ENCODE measurements around the gene SHQ1. TPM values are rescaled to one million over a fixed set of nuclear protein-coding genes. Genes with fewer than 3 reads are reported as not detected.
A peak's percentile ranks its signal among the peaks of the same experiment; 100 is the strongest.

SHQ1 gene
- total RNA-seq, 1 donor: 12.7 TPM

DNA sequence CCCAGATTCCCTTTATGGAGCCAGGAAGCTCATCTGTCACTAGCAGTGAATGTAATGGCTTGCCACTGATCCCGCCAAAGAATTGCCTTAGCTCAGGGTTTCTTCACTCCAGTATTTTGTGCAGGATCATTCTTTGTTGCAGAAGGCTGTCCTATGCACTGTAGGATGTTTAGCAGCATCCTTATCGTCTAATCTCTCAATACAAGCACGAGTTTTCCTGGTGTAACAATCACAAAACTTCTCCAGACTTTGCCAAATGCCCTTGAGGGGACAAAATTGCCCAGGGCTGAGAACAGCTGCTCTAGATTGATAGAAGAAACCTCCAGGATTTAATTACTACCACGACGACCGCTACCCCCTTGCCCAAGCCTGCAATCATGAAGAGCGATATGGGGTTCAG, 6.8 kb upstream of the SHQ1 start:
- DNase-seq (ENCODE audit: low read depth in 2 of 3, low spot score in 2 of 3): no peak

DNA sequence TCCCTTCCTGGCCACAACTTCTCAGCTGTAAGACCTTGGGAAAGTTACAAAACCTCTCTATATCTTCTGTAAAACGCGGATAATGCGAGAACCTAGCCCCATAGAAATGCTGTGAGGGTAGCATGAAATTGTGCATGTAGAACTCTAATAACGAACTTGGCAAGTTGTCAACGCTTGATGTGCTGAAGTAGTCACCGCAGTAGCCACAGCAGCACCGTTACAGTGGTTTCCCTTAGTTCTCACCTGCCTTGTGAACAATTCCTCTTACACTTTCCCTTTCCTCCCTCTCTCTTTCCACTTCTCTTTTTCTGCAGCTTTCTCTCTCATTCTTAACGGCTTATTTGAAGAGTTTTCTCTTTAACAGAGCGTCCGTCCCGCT, 447 bp upstream of the SHQ1 start:
- DNase-seq (ENCODE audit: low read depth in 2 of 3, low spot score in 2 of 3): peak in 2 of 3 donors; percentile 67 to 74

DNA sequence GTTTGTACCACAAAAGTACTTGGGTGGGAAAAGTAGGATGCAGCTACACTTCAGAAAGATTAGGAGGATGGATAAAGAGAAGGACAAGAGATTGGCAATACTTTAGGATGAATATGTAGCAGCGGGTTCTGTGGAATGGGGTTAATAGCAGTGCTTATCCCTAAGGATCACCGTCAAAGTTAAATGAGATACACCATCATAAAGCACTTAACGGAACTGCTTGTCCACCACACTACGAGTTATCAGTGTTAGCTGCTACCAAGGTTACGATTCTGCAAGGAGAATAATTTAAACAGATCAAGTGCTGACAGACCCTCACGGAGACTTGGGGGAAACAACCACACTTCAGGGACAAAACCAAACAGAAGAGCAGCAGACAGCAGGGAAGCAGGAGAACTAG, 963 bp downstream of the SHQ1 start:
- peak in 1 of 3 donors; percentile 6 for DNase-seq (ENCODE audit: low read depth in 2 of 3, low spot score in 2 of 3)

DNA sequence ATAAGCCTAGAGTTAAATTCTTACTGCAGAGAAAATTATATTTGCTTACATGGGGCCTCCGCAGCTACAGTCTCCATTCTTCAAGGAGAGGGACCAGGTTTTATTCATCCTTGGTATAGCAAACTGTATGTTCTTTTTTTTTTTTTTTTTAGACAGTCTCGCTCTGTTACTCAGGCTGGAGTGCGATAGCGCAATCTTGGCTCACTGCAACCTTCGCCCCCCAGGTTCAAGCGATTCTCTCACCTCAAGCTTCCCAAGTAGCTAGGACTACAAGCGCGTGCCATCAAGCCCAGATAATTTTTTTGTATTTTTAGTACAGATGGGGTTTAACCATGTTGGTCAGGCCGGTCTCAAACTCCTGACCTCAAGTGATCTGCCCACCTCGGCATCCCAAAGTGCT, 2.1 kb downstream of the SHQ1 start:
- no peak for DNase-seq (ENCODE audit: low read depth in 2 of 3, low spot score in 2 of 3)

DNA sequence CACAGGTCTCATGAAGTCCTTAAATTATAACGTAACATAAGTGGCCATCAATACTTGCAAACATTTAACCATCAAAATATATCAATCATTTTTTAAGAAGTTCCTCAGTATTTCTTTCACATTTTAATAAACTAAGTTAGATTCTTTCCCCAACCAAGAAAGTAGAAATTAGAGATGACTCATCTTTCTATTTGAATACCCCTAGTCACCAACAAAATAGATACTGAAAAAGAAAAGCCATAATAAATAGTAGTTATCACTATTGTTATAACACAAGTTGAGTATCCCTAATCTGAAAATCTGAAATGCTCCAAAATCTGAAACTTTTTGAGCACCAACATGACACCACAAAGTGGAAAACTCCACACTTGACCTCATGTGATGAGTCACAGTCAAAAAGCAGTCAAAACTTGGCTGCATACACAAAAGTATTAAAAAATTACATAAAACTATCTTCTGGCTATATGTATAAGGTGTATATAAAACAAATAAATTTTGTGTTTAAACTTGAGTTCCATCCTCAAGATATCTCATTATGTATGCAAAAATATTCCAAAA, 3.7 kb downstream of the SHQ1 start:
- no peak for DNase-seq (ENCODE audit: low read depth in 2 of 3, low spot score in 2 of 3)

DNA sequence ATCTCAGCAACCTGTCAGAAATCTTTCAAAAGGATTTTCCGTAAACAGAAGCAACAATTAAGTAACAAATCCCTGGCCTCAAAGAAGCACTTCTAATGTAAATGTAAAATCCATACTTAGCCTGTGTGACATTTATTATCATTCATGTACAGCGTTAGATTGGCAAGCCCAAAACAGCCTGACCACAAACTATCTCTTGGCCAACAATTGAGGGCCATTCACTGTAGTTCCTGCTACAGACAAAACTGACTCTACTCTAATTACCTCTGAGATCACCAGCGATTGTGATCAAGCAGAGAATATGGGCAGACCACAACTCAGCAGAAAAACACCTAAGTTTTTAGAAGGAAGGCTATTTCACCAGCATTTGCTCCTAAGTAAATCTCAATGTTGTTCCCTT, 9.2 kb downstream of the SHQ1 start:
- no peak for DNase-seq (ENCODE audit: low read depth in 2 of 3, low spot score in 2 of 3)

DNA sequence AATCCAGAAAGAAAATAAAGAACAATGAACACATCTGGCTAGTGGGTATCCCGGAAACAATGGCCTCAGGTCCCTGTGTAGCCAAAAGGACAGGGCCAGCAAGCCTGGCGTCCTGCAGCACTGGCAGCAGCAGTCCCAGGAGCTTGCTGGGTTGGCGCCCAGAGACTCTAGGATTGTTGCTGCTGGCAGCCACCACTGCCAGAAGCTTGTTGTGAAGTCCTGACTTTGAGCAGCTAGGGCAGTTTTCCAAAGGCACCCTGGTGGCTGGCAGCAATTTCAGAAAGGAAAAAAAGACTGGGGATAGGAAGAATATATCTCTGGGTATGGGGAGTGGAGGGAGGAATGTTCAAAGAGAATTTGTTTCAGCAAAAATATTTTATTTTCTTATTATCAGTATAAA, 11.3 kb downstream of the SHQ1 start:
- DNase-seq (ENCODE audit: low read depth in 2 of 3, low spot score in 2 of 3): no peak

DNA sequence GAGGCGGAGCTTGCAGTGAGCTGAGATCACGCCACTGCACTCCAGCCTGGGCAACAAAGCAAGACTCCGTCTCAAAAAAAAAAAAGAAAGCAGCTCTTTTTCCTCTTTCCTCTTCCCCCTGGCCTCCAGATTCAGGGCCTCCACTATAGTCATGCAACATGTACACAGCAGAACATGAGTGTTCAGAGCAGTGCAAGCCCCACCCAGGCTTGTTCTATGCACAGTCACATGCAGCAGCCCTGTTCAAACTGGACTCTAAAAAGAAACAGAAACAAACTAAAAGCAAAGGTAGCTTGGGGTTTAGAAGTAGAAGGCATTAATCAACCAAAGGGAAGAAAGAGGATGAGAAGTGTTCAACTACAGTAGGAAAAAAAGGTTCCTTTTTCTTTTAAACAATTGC, 11.8 kb downstream of the SHQ1 start:
- DNase-seq (ENCODE audit: low read depth in 2 of 3, low spot score in 2 of 3): no peak

GRCh38 chr3:72830452-72831223, 17.6 kb downstream of the SHQ1 start:
- no peak for DNase-seq (ENCODE audit: low read depth in 2 of 3, low spot score in 2 of 3)

GRCh38 chr3:72829701-72830100, 18.5 kb downstream of the SHQ1 start:
- no peak for DNase-seq (ENCODE audit: low read depth in 2 of 3, low spot score in 2 of 3)

- peak in 1 of 3 donors; percentile 47 for DNase-seq (ENCODE audit: low read depth in 2 of 3, low spot score in 2 of 3)
These were observed 27.0 kb downstream of the SHQ1 start for GRCh38 chr3:72821161-72821781.

DNA sequence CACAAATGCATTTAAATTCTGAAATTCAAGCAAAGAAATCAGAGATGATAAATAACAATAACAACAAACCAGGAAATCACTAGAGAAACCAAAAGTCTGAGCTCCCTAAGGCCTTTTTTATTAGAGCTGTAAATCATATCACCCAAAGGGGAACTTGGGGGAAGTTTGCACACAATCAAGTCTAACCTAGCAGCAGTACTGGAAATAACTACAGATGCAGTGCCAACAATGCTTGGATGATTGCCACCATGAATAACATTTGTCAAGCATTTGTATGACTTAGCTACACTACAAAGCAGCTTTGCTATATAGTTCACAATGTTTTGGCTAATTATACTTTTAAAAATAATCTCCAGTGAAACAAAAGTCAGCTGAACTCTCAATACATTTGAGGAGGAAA, 27.8 kb downstream of the SHQ1 start:
- peak in 2 of 3 donors; percentile 82 to 94 for DNase-seq (ENCODE audit: low read depth in 2 of 3, low spot score in 2 of 3)

DNA sequence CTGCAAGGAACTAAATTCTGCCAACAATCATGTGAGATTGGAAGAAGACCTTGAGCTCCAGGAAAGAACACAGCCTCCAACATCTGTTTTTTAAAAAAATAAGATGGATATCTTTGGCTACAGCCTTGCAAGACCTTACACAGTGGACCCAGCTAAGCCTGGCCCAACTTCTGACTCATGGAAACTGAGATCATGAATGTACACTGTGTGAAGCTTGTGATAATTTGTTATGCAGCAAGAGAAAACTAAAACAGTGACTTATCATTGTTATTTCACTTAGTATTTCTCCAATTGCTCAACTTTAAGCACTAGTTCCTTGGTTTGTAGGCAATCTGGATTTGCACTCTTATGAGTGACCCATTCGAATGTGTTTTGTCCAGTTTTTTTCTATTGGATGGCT, 29.3 kb downstream of the SHQ1 start:
- no peak for DNase-seq (ENCODE audit: low read depth in 2 of 3, low spot score in 2 of 3)

DNA sequence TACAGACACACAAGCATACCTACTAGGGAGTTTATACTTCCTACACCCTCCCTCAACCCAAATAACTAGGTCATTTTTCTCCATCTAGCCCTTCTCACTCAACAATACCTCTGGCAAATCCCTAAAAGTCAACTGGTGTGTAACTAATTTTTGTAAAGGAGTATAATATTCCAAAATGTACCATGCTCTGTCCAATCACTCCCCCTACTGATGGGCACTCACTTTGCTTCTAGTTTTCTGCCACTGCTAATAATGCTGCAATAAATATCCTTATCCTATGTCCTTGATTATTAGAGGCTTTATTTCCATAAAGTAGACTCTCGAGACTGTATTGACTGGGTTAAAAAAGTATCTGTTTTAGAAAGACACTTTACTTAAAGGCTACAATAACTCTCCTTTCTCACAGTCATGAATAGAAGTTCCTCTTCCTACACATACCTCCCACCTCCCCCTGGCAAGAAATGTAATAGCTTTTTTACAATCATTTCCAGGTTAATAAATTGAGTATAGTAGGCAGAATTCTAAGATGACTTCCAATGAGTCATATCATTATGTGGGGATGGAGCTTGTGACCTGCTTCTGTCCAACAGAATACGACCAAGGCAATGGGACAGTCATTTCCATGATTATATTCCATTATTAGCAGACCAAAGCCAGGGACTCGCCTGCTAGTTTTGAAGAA, 30.0 kb downstream of the SHQ1 start:
- DNase-seq (ENCODE audit: low read depth in 2 of 3, low spot score in 2 of 3): peak in 1 of 3 donors; percentile 39

DNA sequence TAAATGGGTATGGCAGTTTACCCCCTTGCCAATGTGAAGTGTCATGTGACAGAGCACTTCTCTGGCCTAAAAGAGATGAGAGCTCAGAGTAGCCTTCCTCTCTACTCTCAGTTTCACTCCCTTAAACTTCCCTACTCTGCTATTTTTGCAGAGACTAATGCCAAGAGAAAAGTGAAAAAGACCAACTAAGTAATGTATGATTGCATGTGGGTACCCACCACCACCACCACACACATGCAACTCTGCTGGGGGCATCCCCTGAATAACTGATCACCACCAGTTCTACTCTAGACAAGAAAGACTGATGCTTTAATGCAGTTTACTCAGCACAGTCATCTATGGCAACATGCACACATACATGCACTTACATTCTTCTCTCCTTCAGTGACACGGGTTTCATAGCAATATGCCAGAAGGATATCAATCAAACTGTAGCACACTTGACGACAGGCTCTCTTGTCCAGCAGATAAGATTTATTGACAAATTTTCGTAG, 31.3 kb downstream of the SHQ1 start:
- peak in 1 of 3 donors; percentile 5 for DNase-seq (ENCODE audit: low read depth in 2 of 3, low spot score in 2 of 3)

DNA sequence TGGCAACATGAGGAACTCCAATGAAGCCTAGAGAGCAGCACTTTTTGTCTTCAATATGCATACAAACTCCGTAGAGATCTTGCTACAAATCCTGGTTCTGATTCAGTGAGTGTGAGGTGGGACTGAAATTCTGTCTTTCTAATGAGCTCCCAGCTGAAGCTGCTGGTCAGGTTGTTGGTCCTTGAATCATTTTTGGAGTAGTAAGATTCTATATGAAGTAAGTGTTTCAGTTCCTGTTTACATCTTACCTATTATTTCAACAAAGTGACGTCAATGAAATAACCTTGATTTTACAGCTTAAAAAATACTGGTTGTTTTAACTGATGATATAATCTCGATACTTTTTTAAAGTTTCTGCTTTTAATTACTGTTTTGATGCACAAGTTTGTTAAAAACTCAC, 33.9 kb downstream of the SHQ1 start:
- no peak for DNase-seq (ENCODE audit: low read depth in 2 of 3, low spot score in 2 of 3)

DNA sequence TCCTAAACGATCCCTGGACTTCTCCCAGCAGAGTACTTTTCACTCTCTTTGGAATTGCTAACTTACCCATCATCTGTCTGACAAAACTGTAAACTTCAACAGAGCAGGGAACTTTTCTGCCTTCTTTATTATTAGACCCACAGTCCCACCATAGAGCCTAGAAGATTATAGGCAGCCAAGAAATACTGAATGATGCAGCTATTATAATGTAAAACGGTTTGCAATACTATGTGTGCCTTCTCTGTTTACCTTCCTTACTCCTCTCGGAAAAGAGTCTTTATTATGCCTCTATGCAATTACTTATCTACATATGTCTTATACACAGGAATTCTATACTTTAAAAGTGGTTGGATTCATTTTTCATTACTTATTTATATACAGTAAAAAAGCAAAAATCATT, 36.0 kb downstream of the SHQ1 start:
- DNase-seq (ENCODE audit: low read depth in 2 of 3, low spot score in 2 of 3): no peak

DNA sequence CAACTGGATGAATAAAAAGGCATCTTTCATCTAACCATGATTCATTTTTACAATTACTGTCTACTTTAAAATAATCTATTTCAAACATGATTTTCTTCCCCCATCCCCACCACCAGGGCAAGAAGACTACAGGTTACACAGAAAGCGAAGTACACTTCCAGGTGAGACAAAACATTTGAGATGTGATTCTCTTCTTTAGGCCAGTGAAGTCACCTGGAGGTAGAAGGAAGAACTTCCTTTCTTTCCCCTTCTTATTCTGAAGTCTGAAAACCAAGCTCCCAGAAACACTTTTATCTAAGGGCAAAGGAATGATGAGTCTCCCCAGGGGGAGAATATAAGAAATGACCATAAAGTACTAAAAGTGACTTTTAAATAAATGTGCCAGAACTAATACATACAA, 36.7 kb downstream of the SHQ1 start:
- DNase-seq (ENCODE audit: low read depth in 2 of 3, low spot score in 2 of 3): no peak

DNA sequence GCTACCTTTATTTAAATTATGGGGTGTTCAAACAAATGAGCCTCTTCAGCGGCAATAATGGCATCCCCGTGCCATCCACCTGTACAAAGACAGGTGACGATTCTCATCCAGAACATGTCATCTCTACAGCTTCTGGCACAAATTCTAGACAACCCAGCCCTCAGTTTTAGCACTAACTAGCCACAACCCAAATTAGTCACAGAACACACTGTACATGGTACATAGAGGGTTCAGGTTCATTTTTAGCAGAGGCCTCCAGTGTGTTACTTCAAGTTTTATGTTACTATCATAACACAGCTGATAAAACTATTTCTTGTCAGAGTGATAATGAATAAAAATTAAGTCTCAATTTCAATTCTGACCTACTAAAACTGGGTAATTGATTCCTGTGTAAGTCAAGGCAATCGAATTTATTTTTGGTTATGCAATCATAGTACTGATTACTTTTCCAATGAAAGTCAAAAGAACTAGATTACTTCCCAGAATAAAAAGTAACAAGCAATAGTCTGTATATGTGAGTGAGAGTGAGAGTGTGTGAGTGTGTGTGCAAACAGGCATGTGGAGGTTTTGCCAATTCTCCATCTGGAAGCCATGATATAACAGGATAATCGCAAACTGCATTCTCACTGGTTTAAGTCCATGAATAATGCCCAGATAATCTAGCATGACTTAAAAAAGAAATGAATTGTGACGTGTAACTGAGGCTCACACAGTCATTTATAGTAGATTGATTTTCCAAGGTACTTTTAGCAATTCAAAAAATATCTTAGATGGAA, 37.4 kb downstream of the SHQ1 start:
- no peak for DNase-seq (ENCODE audit: low read depth in 2 of 3, low spot score in 2 of 3)

DNA sequence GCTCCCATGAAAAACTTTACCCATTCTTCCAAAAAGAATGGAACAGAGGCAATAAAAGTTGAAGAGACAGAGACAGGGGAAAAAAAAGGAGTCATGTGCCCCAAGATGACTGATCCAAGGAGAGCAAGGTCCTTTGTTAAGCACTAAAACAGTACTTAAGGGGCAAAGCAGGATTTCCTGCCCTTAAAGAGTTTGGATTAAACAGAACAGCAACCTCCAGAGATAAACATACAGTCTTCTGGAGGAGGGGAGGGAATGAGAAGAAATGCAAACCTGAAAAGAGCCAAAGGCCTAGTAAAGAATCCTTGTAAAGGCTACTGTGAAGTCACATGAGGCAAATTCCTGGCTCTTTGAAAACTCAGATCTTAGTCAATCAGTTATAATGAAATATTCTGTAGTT, 38.2 kb downstream of the SHQ1 start:
- DNase-seq (ENCODE audit: low read depth in 2 of 3, low spot score in 2 of 3): no peak

GRCh38 chr3:72804361-72804760, 43.9 kb downstream of the SHQ1 start:
- no peak for DNase-seq (ENCODE audit: low read depth in 2 of 3, low spot score in 2 of 3)

All from hematopoietic multipotent progenitor cell (in vitro differentiated cells).